ENCODE results near the gene DNM1L.

GRCh38 chr12:32780071-32780470 lies 101.0 kb downstream of the DNM1L start:
- TF ChIP-seq MYC (IDR thresholded peaks at IDR 0.05; ENCODE audit: low read depth, low read length) (no peak), EZH2 (IDR thresholded peaks at IDR 0.05; ENCODE audit: borderline replicate concordance, low read depth, low read length, severe bottlenecking) (no peak), CTCF (IDR thresholded peaks at IDR 0.05; ENCODE audit: extremely low read depth in 1 of 2, insufficient read depth in 1 of 2, low read depth in 1 of 2, low read length in 2 of 2) (no peak), POLR2A (IDR thresholded peaks at IDR 0.05; ENCODE audit: low read depth, low read length) (no peak), JUN (IDR thresholded peaks at IDR 0.05; ENCODE audit: borderline replicate concordance, insufficient read depth, insufficient read length, low read depth) (no peak), POLR2AphosphoS5 (IDR thresholded peaks at IDR 0.05; ENCODE audit: insufficient read depth, low read depth, low read length) (no peak), MAX (IDR thresholded peaks at IDR 0.05; ENCODE audit: insufficient read depth, insufficient read length) (no peak)

All from endothelial cell of umbilical vein (primary cell).